Measurements from ENCODE around the gene CDR2.

- TF ChIP-seq CTCF (IDR thresholded peaks at IDR 0.05) (no peak), POLR2A (IDR thresholded peaks at IDR 0.05) (no peak)
These were observed 7.5 kb downstream of the CDR2 start for GRCh38 chr16:22366889-22367288.

All from uterus (tissue), 2 donors.